Measurements from ENCODE around the gene DDX47.

Gene DDX47

GRCh38 chr12:12853435-12853834, 40.3 kb downstream of the DDX47 start:
- Histone ChIP-seq H3K36me3 (no peaks in the 10 kb centered on the region), H3K9me3 (no peaks in the 10 kb centered on the region), H3K4me1 (no peaks in the 10 kb centered on the region), H3K4me3 (no peak overlapping the region), H3K27me3 (no peaks in the 10 kb centered on the region), H3K27ac (no peak overlapping the region)
- TF ChIP-seq, protein P1, sequence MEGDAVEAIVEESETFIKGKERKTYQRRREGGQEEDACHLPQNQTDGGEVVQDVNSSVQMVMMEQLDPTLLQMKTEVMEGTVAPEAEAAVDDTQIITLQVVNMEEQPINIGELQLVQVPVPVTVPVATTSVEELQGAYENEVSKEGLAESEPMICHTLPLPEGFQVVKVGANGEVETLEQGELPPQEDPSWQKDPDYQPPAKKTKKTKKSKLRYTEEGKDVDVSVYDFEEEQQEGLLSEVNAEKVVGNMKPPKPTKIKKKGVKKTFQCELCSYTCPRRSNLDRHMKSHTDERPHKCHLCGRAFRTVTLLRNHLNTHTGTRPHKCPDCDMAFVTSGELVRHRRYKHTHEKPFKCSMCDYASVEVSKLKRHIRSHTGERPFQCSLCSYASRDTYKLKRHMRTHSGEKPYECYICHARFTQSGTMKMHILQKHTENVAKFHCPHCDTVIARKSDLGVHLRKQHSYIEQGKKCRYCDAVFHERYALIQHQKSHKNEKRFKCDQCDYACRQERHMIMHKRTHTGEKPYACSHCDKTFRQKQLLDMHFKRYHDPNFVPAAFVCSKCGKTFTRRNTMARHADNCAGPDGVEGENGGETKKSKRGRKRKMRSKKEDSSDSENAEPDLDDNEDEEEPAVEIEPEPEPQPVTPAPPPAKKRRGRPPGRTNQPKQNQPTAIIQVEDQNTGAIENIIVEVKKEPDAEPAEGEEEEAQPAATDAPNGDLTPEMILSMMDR (IDR thresholded peaks at IDR 0.05) = no peak
- DNase-seq = no peak
- intact Hi-C loops (cut with DNase I; ENCODE audit: low total_unique reads) = no loop called here

GRCh38 chr12:12859690-12860089, 46.5 kb downstream of the DDX47 start:
- Histone ChIP-seq H3K27ac (no peak overlapping the region), H3K4me3 (no peak overlapping the region), H3K27me3 (no peaks in the 10 kb centered on the region), H3K4me1 (no peaks in the 10 kb centered on the region), H3K36me3 (no peaks in the 10 kb centered on the region), H3K9me3 (no peaks in the 10 kb centered on the region)
- intact Hi-C loops (cut with DNase I; ENCODE audit: low total_unique reads) = no loop called here
- TF ChIP-seq, protein P1 (IDR thresholded peaks at IDR 0.05) = no peak
- DNase-seq = no peak

GRCh38 chr12:12864243-12864642, 51.1 kb downstream of the DDX47 start:
- H3K27ac ChIP-seq = no peak overlapping the region
- no peak overlapping the region for H3K4me3 ChIP-seq
- H3K4me1 ChIP-seq = no peaks in the 10 kb centered on the region
- H3K9me3 ChIP-seq = no peaks in the 10 kb centered on the region
- intact Hi-C loops (cut with DNase I; ENCODE audit: low total_unique reads) = no loop called here
- no peak for DNase-seq
- no peaks in the 10 kb centered on the region for H3K27me3 ChIP-seq
- no peaks in the 10 kb centered on the region for H3K36me3 ChIP-seq
- TF ChIP-seq, protein P1 (IDR thresholded peaks at IDR 0.05) = no peak

- Histone ChIP-seq H3K4me1 (no peaks in the 10 kb centered on the region), H3K9me3 (no peaks in the 10 kb centered on the region), H3K27me3 (no peaks in the 10 kb centered on the region), H3K27ac (no peak overlapping the region), H3K36me3 (no peaks in the 10 kb centered on the region), H3K4me3 (no peak overlapping the region)
- no peak for DNase-seq
- TF ChIP-seq, protein P1 (IDR thresholded peaks at IDR 0.05) = no peak
- intact Hi-C loops (cut with DNase I; ENCODE audit: low total_unique reads) = no loop called here
These were observed 55.5 kb downstream of the DDX47 start for GRCh38 chr12:12868477-12869235.

DNA sequence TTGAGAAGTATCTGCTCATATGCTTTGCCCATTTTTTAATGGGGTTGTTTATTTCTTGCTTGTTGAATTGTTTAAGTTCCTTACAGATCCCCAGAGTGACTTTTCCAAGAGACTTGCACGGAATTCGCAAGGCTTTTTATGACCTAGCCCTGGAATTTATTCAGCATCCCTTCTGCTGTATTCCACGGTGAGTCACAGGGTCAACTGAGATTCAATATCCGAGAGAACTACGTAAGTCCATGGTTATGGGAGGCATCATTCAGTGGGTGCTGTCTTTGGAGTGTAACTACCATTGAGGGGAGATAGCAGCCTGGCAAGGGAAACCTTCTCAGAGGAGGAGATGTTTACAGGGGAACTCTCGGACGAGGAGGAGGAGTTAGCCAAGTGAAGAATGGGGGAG, 57.3 kb downstream of the DDX47 start:
- Histone ChIP-seq H3K27ac (no peak overlapping the region), H3K27me3 (no peaks in the 10 kb centered on the region), H3K4me1 (no peaks in the 10 kb centered on the region), H3K4me3 (no peak overlapping the region), H3K9me3 (no peaks in the 10 kb centered on the region), H3K36me3 (no peaks in the 10 kb centered on the region)
- intact Hi-C loops (cut with DNase I; ENCODE audit: low total_unique reads) = no loop called here
- TF ChIP-seq, protein P1 (IDR thresholded peaks at IDR 0.05) = no peak
- no peak for DNase-seq
